ENCODE results near the gene ARMC3. TPM values are rescaled to one million over a fixed set of nuclear protein-coding genes. Genes with fewer than 3 reads are reported as not detected.

ARMC3 gene
- total and polyA plus RNA-seq, 12 donors, result 0.17 TPM; not detected in 11

DNA sequence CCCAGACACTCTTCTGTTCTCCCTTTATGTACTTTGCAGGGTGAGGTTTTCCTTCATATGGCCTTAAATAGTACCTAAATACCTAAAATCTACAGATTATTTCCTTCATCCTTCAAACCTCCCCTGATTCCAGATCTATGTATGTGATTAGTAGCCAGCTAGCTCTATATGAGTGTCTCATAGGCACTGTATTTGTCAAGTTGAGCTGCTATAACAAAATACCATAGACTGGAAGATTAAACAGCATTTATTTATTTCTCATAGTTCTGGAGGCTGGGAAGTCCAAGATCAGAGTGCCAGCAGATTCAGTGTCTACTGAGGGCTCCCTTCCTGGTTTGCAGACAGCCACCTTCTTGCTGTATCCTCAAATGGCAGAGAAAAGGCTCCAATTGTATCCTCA is 106.9 kb downstream of the ARMC3 start:
- no peaks in the 10 kb centered on the region for H3K27me3 ChIP-seq
- no peak overlapping the region for H3K4me3 ChIP-seq
- no peaks in the 10 kb centered on the region for H3K9me3 ChIP-seq (replicated peaks in 1 of 3)
- H3K36me3 ChIP-seq (replicated peaks in 1 of 2), result no peaks in the 10 kb centered on the region
- DNase-seq, result no peak
- intact Hi-C loops (cut with DNase I), result no loop called here
- no peaks in the 10 kb centered on the region for H3K4me1 ChIP-seq (replicated peaks in 1 of 2)
- TF ChIP-seq POLR2A (IDR thresholded peaks at IDR 0.05), result no peak
- no peak for TF ChIP-seq CTCF (IDR thresholded peaks at IDR 0.05)
- no peak overlapping the region for H3K27ac ChIP-seq

DNA sequence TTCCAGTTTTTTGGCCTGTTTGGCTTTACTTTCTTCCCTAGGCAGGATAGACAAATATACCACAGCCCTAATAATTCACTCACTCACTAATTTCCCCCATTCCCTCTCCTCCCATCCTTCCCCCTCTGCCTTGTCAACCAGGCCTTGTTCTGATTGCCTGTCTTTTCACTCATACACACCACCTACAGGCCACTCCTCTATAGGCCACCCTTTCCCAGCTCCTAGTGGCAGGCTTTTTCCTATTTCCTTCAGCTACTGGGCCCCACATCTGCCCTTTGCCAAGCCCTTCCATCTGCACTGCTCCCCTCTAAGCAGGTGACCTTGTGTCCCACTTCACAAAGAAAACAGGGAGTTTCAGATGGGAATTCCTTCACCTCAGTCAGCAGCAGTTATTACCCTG is 107.7 kb downstream of the ARMC3 start:
- intact Hi-C loops (cut with DNase I), result no loop called here
- H3K27ac ChIP-seq, result no peak overlapping the region
- H3K36me3 ChIP-seq (replicated peaks in 1 of 2), result no peaks in the 10 kb centered on the region
- TF ChIP-seq POLR2A (IDR thresholded peaks at IDR 0.05) (no peak), CTCF (IDR thresholded peaks at IDR 0.05) (no peak)
- H3K27me3 ChIP-seq, result no peaks in the 10 kb centered on the region
- H3K4me1 ChIP-seq (replicated peaks in 1 of 2), result no peaks in the 10 kb centered on the region
- no peak for DNase-seq
- H3K9me3 ChIP-seq (replicated peaks in 1 of 3), result no peaks in the 10 kb centered on the region
- H3K4me3 ChIP-seq, result no peak overlapping the region

DNA sequence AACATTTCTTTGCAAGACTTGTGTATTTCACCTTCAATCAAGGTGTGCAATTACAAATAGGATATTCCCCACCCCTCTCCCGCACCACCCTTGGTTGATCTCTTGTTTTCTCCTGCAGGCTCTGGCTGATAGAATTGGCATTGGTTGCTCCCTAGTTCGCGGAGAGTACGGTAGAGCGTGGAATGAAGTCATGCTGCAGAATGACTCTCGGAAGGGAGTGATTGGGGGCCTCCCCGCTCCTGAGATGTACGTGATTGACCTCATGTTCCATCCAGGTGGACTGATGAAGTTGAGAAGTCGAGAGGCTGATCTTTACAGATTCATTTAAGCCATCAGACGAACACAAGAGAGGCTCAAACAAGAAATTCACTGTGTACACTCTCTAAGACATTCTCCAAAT is 109.3 kb downstream of the ARMC3 start:
- Histone ChIP-seq H3K9me3 (replicated peaks in 1 of 3) (no peaks in the 10 kb centered on the region), H3K27me3 (no peaks in the 10 kb centered on the region), H3K4me3 (no peak overlapping the region), H3K4me1 (replicated peaks in 1 of 2) (no peaks in the 10 kb centered on the region), H3K27ac (no peak overlapping the region), H3K36me3 (replicated peaks in 1 of 2) (no peaks in the 10 kb centered on the region)
- TF ChIP-seq CTCF (IDR thresholded peaks at IDR 0.05) (no peak), POLR2A (IDR thresholded peaks at IDR 0.05) (no peak)
- intact Hi-C loops (cut with DNase I), result no loop called here
- 76 to 87% (median 79%) methylated on average over 10 of the region's 10 CpGs for WGBS, 4 donors
- no peak for DNase-seq

- H3K9me3 ChIP-seq (replicated peaks in 1 of 3), result no peaks in the 10 kb centered on the region
Observed at GRCh38 chr10:23037561-23037960, 109.7 kb downstream of the ARMC3 start.

More at GRCh38 chr10:23037561-23037960, 109.7 kb downstream of the ARMC3 start:
- intact Hi-C loops (cut with DNase I), result no loop called here
- DNase-seq, result no peak
- 46 to 63% (median 57%) methylated on average over 4 of the region's 4 CpGs for WGBS, 4 donors
- no peak overlapping the region for H3K4me3 ChIP-seq
- TF ChIP-seq CTCF (IDR thresholded peaks at IDR 0.05) (no peak), POLR2A (IDR thresholded peaks at IDR 0.05) (no peak)
- no peaks in the 10 kb centered on the region for H3K4me1 ChIP-seq (replicated peaks in 1 of 2)
- H3K27me3 ChIP-seq, result no peaks in the 10 kb centered on the region
- no peak overlapping the region for H3K27ac ChIP-seq
- no peaks in the 10 kb centered on the region for H3K36me3 ChIP-seq (replicated peaks in 1 of 2)

Measured in adrenal gland (tissue), 12 donors.